Aorta (tissue), 5 donors: Measurements from ENCODE around the gene PLG. TPM values are rescaled to one million over a fixed set of nuclear protein-coding genes. Genes with fewer than 3 reads are reported as not detected.

Source experiments
- ATAC-seq: fragments of 200-7000 bp; cut with Tn5 transposase; one replicate; pipeline ENCODE4 v1.9.1; 2022; ENCODE audit warnings: moderate library complexity; ENCODE audit not compliant: low FRiP score
- DNase-seq, 2 donors: peaks; one replicate each; pipeline ENCODE4 v3.0.0-alpha.2; 2020
- H3K27ac ChIP-seq, 2 donors: one replicate each; pipeline ENCODE4 v1.5.1; 2013; ENCODE audit warnings: low read length in 2 of 2, mild to moderate bottlenecking in 2 of 2, moderate library complexity in 2 of 2, control low read depth in 1 of 2, inconsistent platforms in 1 of 2, low read depth in 1 of 2
- H3K27me3 ChIP-seq, 2 donors: one replicate each; pipeline ENCODE4 v1.6.1; 2013; ENCODE audit warnings: control low read depth in 1 of 2, low read length in 1 of 2, mild to moderate bottlenecking in 1 of 2, moderate library complexity in 1 of 2; ENCODE audit not compliant: insufficient read depth in 2 of 2, control insufficient read depth in 1 of 2
- H3K36me3 ChIP-seq, 2 donors: one replicate each; pipeline ENCODE4 v1.6.1; 2013; ENCODE audit warnings: control low read depth in 1 of 2, low read length in 1 of 2, mild to moderate bottlenecking in 1 of 2; ENCODE audit not compliant: insufficient read depth in 2 of 2, control insufficient read depth in 1 of 2
- H3K4me1 ChIP-seq, 2 donors: one replicate each; pipeline ENCODE4 v1.6.1; 2013; ENCODE audit warnings: low read length in 2 of 2, control low read depth in 1 of 2, mild to moderate bottlenecking in 1 of 2, moderate library complexity in 1 of 2; ENCODE audit not compliant: insufficient read depth in 2 of 2, control insufficient read depth in 1 of 2
- H3K4me3 ChIP-seq, 2 donors: one replicate each; pipeline ENCODE4 v1.5.1; 2013; ENCODE audit warnings: low read length in 2 of 2, control low read depth in 1 of 2, mild to moderate bottlenecking in 1 of 2
- H3K9me3 ChIP-seq: one replicate; pipeline ENCODE4 v1.6.1; 2013; ENCODE audit warnings: mild to moderate bottlenecking, low read length; ENCODE audit not compliant: control insufficient read depth
- WGBS, 2 donors: extraction: QIAGEN DNeasy Blood & Tissue Kit; methylation state at CpG; one replicate each; pipeline ENCODE4 v1.1.7; 2013; 5-methylcytosine and 5-hydroxymethylcytosine counted together
- intact Hi-C, 2 donors: fragments of 100-400 bp; cut with DNase I; formaldehyde crosslinking; loops; one replicate each; pipeline versions ENCODE4 v1.14.2 to v1.15.0; 2022
- polyA plus RNA-seq, 2 donors: library from polyadenylated mRNA; stranded (reverse); fragments of 200-250 nt; gene quantifications; one replicate each; pipeline ENCODE4 v1.2.3, GENCODE V29; 2013
- total RNA-seq, 2 donors: library from RNA; stranded (reverse); fragmentation: NEBNext Ultra II Directional; extraction: Animal tissue kit (Norgen Biotek cat#: 25700); gene quantifications; one replicate each; pipeline ENCODE4 v1.2.1, GENCODE V29; 2021
- donor health status: healthy with polysubstance abuse.
- donor health status: Bipolar disorder and iron deficiency.
- donor health status: DM: no; HTN: no; CAD: no.
- donor health status: DM: no; HTN: no; CAD: no.
- donor health status: DM: yes; HTN: yes; CAD: no.

The PLG gene
- total and polyA plus RNA-seq, 4 donors = 1.3 TPM; not detected in 3

DNA sequence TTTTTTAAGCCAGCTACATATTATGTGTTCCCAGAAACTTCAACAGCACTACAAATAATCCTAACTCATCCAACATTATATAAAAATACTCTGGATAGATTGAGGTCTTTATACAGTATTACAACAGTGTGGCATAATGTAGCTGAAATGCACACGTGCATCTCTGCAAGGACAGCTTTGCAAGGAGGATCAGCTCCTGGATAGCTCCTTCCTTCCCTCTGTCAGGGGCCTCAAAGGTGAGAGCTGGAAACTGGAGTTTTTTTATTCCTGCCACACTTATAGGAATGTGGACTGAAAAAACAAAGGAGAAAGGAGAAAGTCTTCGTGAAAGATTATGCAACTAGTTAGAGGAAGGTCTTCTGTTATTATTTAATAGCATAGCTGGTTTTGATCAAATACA is 53.1 kb downstream of the PLG start:
- intact Hi-C loops = no loop called here
- DNase-seq (no peak), ATAC-seq (no peak)
- Histone ChIP-seq H3K27me3 (no peaks in the 10 kb centered on the region), H3K36me3 (no peaks in the 10 kb centered on the region), H3K9me3 (peaks cover 2% of the 10 kb centered on the region), H3K27ac (no peak overlapping the region), H3K4me1 (no peaks in the 10 kb centered on the region), H3K4me3 (no peak overlapping the region)
- 26 to 29% methylated on average over 2 of the region's 2 CpGs for WGBS, 2 donors

DNA sequence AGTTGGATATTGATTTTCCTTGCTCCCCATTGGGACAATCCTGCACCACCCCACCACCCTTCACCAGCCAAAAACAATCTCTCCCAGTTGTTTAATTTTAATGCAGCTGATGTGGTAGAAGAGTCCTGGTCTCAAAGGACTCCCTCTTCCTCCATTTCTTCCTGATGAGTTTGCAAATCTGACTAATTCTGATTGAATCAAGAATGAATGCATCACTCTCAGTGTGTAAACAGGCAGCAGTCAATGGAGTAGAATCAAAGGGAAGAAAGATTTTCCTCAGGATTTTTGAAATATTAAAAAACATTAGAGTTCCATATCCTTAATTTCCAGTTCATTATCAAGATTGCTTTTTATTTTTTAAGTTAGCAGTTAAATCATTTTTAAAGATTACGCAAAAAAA is 54.0 kb downstream of the PLG start:
- no peak for ATAC-seq
- Histone ChIP-seq H3K27ac (no peak overlapping the region), H3K36me3 (no peaks in the 10 kb centered on the region), H3K9me3 (peaks cover 2% of the 10 kb centered on the region), H3K27me3 (no peaks in the 10 kb centered on the region), H3K4me1 (no peaks in the 10 kb centered on the region), H3K4me3 (no peak overlapping the region)
- WGBS, 2 donors = 95 to 98% methylated on average over 1 of the region's 1 CpG
- DNase-seq = no peak
- intact Hi-C loops = no loop called here

DNA sequence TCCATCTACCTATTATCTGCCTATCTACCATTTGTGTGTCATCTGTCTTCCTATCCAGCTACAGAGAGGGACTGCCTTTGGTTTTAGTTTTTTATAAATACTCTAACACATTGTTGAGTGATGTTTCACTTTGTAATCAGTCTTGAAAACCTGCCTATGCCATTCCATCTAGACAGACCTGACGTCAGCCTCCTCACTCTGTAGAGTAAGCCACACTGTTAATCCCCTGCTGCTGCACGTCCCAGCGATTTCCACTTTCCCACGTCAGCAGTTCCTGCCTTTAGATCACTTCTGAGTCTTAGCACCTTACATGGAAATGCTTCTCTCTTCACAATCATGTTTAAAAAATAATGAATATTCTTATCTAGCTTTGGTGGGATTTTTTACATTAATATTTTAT is 54.8 kb downstream of the PLG start:
- Histone ChIP-seq H3K4me3 (no peak overlapping the region), H3K27me3 (no peaks in the 10 kb centered on the region), H3K36me3 (no peaks in the 10 kb centered on the region), H3K4me1 (no peaks in the 10 kb centered on the region), H3K27ac (no peak overlapping the region), H3K9me3 (peaks cover 2% of the 10 kb centered on the region)
- WGBS, 2 donors = 41 to 49% methylated on average over 4 of the region's 4 CpGs
- DNase-seq (no peak), ATAC-seq (no peak)
- intact Hi-C loops = no loop called here

DNA sequence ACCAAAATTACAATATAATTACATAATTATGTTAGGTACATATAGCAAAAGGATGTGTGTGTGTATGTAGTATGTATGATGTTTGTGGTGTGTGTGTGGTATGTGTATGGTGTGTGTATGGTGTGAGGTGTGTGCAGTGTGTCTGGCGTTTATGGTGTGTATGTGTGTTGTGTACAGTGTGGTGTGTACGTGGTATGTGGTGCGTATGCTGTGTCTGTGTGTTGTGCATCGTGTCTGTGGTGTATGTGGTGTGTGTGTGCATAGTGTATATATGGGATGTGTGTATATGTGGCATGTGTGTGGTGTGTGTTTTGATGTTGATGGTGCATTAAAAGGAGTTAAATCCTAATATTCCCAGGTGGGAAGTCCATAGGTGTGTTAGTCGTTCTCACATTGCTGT is 62.8 kb downstream of the PLG start:
- Histone ChIP-seq H3K4me3 (no peak overlapping the region), H3K36me3 (no peaks in the 10 kb centered on the region), H3K27me3 (no peaks in the 10 kb centered on the region), H3K27ac (no peak overlapping the region), H3K4me1 (no peaks in the 10 kb centered on the region), H3K9me3 (no peaks in the 10 kb centered on the region)
- intact Hi-C loops = loop anchor here in 1 of 2 donors (10.0 kb wide), 1 partner anchor 250 kb away; no protein-coding TSS in a partner anchor
- WGBS, 2 donors = 87 to 90% methylated on average over 5 of the region's 5 CpGs
- no peak for ATAC-seq
- no peak for DNase-seq

DNA sequence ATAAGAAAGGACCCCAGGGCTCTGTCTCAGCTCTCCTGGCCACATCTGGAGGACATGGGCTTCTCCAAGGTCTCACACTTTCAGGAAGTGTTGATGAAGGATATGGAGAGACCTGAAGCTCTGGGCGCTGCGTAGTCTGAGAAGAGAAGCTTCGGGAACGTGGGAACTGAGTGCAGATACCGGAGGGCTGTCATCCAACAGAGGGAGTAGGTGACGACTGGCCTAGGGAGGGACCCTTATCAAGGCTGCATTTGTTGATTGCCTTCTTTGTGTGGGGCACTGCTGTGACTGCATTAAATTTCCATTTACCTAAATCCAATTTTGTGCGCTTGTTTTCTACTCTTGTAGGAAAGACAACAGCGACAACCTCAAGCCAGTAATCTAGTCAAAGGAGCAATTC is 63.4 kb downstream of the PLG start:
- Histone ChIP-seq H3K27me3 (no peaks in the 10 kb centered on the region), H3K4me3 (no peak overlapping the region), H3K4me1 (no peaks in the 10 kb centered on the region), H3K27ac (no peak overlapping the region), H3K36me3 (no peaks in the 10 kb centered on the region), H3K9me3 (no peaks in the 10 kb centered on the region)
- ATAC-seq = no peak
- intact Hi-C loops = loop anchor here in 1 of 2 donors (10.0 kb wide), 1 partner anchor 251 kb away; no protein-coding TSS in a partner anchor
- no peak for DNase-seq
- WGBS, 2 donors = 64 to 75% methylated on average over 8 of the region's 8 CpGs

DNA sequence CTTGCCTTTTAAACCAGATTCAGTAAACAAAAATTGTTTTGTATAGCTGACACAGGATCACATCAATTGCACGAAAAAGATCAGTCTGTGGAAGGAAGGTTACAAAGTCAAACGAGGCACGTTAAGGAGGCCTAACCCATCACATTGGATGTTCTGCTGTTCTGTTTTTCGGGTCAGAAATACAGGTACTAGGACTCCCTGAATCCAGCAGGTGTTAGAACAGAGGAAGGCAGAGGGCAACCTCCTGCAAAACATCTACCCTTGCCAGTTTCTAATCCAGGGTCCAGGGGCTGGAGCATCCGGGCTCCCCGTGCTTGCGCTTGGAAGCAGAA is 64.6 kb downstream of the PLG start:
- no peak for ATAC-seq
- no peaks in the 10 kb centered on the region for H3K4me1 ChIP-seq
- no peaks in the 10 kb centered on the region for H3K27me3 ChIP-seq
- no peak for DNase-seq
- H3K9me3 ChIP-seq = no peaks in the 10 kb centered on the region
- no peaks in the 10 kb centered on the region for H3K36me3 ChIP-seq
- intact Hi-C loops = loop anchor here in 1 of 2 donors (10.0 kb wide), 1 partner anchor 252 kb away; no protein-coding TSS in a partner anchor
- no peak overlapping the region for H3K4me3 ChIP-seq
- H3K27ac ChIP-seq = no peak overlapping the region
- 28 to 30% methylated on average over 7 of the region's 7 CpGs for WGBS, 2 donors

DNA sequence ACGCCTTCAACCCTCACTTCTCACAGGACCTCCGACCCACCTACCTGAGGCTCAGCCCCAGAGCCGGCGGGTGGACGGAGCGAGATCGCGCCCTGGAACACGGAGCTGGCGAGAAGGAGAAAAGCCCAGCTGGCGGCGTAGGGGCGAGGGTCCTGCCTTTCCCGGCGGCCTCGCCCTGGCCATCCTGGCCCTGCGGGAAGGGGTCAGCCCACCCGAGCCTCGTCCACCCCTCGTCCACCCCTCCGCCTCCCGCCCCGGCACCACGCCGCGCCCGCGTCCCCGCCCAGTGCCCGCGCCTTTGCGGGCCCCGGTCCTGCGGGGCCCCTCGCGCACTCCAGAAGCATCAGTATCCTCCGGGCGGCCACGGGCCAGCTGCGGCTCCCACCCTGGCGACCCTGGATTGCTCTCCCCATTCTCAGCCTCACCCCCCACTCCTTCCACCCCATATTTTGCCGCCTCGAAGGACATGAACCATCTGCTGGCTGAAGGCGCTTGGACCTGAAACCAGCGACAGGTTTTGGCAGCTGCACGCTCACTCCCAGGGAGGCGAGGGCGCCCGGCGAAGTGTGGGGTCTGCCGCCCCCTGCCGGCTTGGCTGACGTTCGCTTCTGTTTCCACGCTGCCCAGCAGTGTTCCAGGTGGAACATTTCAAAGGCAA is 65.1 kb downstream of the PLG start:
- intact Hi-C loops = loop anchor here in 1 of 2 donors (10.0 kb wide), 1 partner anchor 252 kb away; no protein-coding TSS in a partner anchor
- Histone ChIP-seq H3K36me3 (no peaks in the 10 kb centered on the region), H3K27ac (no peak overlapping the region), H3K4me3 (peak overlapping the region; percentile 38 to 39), H3K4me1 (no peaks in the 10 kb centered on the region), H3K27me3 (no peaks in the 10 kb centered on the region), H3K9me3 (no peaks in the 10 kb centered on the region)
- DNase-seq = peak; percentile 68 to 84
- peak; percentile 65 for ATAC-seq
- WGBS, 2 donors = 1% methylated on average over 31 to 55 of the region's 55 CpGs

DNA sequence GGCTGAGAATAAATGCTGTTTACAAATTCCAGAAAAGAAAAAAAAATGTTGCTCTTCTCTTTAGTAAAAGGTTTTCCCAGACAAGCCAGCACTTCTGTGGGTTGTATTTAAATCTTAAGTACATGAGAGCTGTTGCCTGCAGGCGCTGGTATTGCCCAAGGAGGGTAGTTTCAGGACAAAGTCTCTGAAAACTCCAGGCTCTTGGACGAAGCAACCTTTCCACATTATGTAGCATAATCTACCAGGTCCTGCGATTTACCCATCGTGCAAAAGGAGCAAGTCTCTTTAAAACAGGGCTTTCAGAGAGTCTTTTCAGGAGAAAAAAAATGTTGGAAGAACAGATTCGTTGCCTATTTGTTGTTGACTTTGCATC is 65.6 kb downstream of the PLG start:
- no peak for DNase-seq
- ATAC-seq = no peak
- intact Hi-C loops = loop anchor here in 1 of 2 donors (10.0 kb wide), 1 partner anchor 253 kb away; no protein-coding TSS in a partner anchor
- no peaks in the 10 kb centered on the region for H3K4me1 ChIP-seq
- H3K4me3 ChIP-seq = no peak overlapping the region
- 45 to 48% methylated on average over 5 of the region's 5 CpGs for WGBS, 2 donors
- no peaks in the 10 kb centered on the region for H3K27me3 ChIP-seq
- H3K27ac ChIP-seq = no peak overlapping the region
- H3K36me3 ChIP-seq = no peaks in the 10 kb centered on the region
- no peaks in the 10 kb centered on the region for H3K9me3 ChIP-seq

DNA sequence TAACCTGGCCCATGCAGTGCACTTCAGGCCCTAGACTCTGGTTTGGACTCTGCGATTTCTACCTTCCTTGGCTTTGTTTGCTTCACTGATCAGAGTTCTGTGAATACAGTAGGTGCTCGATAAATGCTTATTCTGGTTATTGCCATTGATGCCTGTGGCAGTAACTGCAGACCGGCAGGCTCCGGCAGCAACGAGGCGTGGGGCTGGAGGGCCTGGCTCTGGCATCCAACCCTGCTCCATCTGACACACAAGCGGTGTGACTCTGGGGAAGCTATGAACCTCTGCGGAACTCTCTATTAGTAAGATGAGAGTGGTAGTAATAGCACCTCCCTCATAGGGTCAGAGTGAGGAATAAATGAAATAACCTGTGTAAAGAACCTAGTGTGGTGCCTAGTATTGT is 66.1 kb downstream of the PLG start:
- intact Hi-C loops = loop anchor here in 1 of 2 donors (10.0 kb wide), 1 partner anchor 253 kb away; no protein-coding TSS in a partner anchor
- H3K4me3 ChIP-seq = no peak overlapping the region
- ATAC-seq (no peak), DNase-seq (no peak)
- H3K36me3 ChIP-seq = no peaks in the 10 kb centered on the region
- H3K27ac ChIP-seq = no peak overlapping the region
- no peaks in the 10 kb centered on the region for H3K4me1 ChIP-seq
- no peaks in the 10 kb centered on the region for H3K27me3 ChIP-seq
- H3K9me3 ChIP-seq = no peaks in the 10 kb centered on the region
- 89 to 92% methylated on average over 8 of the region's 8 CpGs for WGBS, 2 donors
